Measurements from ENCODE around the gene TRPM7. TPM values are rescaled to one million over a fixed set of nuclear protein-coding genes. Genes with fewer than 3 reads are reported as not detected.

Gene TRPM7
- 27.7 and 38.6 TPM in 2 replicates for total RNA-seq

GRCh38 chr15:50686469-50687301 lies at the start of gene TRPM7:
TSS of gene TRPM7 (minus strand) at chr15:50686797. CDS start at chr15:50686533, 264 bp downstream.

GRCh38 chr15:50546566-50546965 lies 140.0 kb downstream of the TRPM7 start, which contains the start of gene USP50:
TSS of gene USP50 (minus strand) at chr15:50546666. CDS start at chr15:50546525, 141 bp downstream.

Other genes starting within 250 kb of the TRPM7 start
- not detected in 2 replicates for gene USP50, start 140.1 kb downstream of the TRPM7 start, total RNA-seq
- 90.6 and 92.5 TPM in 2 replicates for gene SPPL2A, start 78.9 kb upstream of the TRPM7 start, total RNA-seq
- 12.5 and 18.3 TPM in 2 replicates for gene AP4E1, start 221.9 kb upstream of the TRPM7 start, total RNA-seq